GM23338 (cell line): Measurements from ENCODE around the gene HS3ST6. TPM values are rescaled to one million over a fixed set of nuclear protein-coding genes. Genes with fewer than 3 reads are reported as not detected.
"Not testable (repeated sequence)": the region's sequence is repeated elsewhere in the genome, so short reads cannot be mapped to it uniquely, and the experiment has no call there.

Experiments
- ATAC-seq: fragments of 200-7000 bp; cut with Tn5 transposase; 3 replicates; pipeline ENCODE4 v1.9.1; 2020
- DNase-seq: peaks from one replicate; pipeline ENCODE4 v3.0.0-alpha.2; 2015; ENCODE audit warnings: low spot score
- H2AFZ ChIP-seq: fragments of 200-600 bp; sonication (generic); 2 replicates; pipeline ENCODE4 v1.8.0; 2016; ENCODE audit warnings: antibody characterized with exemption, mild to moderate bottlenecking, moderate library complexity
- H3F3A ChIP-seq: fragments of 200-600 bp; sonication (generic); replicated peaks from 2 replicates; pipeline ENCODE4 v1.8.0; 2017; ENCODE audit warnings: antibody characterized with exemption, mixed run types, low read depth
- H3K27ac ChIP-seq: fragments of 200-600 bp; sonication (generic); 2 replicates; pipeline ENCODE4 v1.6.1; 2016; ENCODE audit warnings: low read depth
- H3K27me3 ChIP-seq: fragments of 200-600 bp; sonication (generic); 2 replicates; pipeline ENCODE4 v1.8.0; 2016; ENCODE audit warnings: mild to moderate bottlenecking, mixed run types, moderate library complexity; ENCODE audit not compliant: insufficient read depth
- H3K36me3 ChIP-seq: fragments of 200-600 bp; sonication (generic); 2 replicates; pipeline ENCODE4 v1.8.0; 2016; ENCODE audit warnings: mild to moderate bottlenecking; ENCODE audit not compliant: insufficient read depth
- H3K4me1 ChIP-seq: fragments of 200-600 bp; sonication (generic); 2 replicates; pipeline ENCODE4 v1.8.0; 2016; ENCODE audit warnings: mild to moderate bottlenecking, moderate library complexity; ENCODE audit not compliant: insufficient read depth
- H3K4me2 ChIP-seq: fragments of 200-600 bp; sonication (generic); 2 replicates; pipeline ENCODE4 v1.7.1; 2017; ENCODE audit warnings: mixed run types
- H3K4me3 ChIP-seq: fragments of 200-600 bp; sonication (generic); 2 replicates; pipeline ENCODE4 v1.6.1; 2016; ENCODE audit warnings: mixed run types
- H3K79me2 ChIP-seq: fragments of 200-600 bp; sonication (generic); replicated peaks from 2 replicates; pipeline ENCODE4 v1.8.0; 2017; ENCODE audit warnings: mild to moderate bottlenecking; ENCODE audit not compliant: insufficient read depth
- H3K9me2 ChIP-seq: fragments of 200-600 bp; sonication (generic); 2 replicates; pipeline ENCODE4 v1.8.0; 2017; ENCODE audit not compliant: insufficient read depth
- H4K20me1 ChIP-seq: fragments of 200-600 bp; sonication (generic); replicated peaks from 2 replicates; pipeline ENCODE4 v1.8.0; 2017; ENCODE audit warnings: mild to moderate bottlenecking; ENCODE audit not compliant: insufficient read depth
- H3K27ac Mint-ChIP-seq: 2 replicates; pipeline ENCODE4 v1.8.0; 2020; ENCODE audit warnings: inconsistent platforms, mild to moderate bottlenecking, moderate library complexity, mixed read lengths
- H3K27me3 Mint-ChIP-seq: 3 replicates; pipeline ENCODE4 v1.8.0; 2022; ENCODE audit warnings: low read depth, mild to moderate bottlenecking, moderate library complexity, mixed read lengths, inconsistent platforms; ENCODE audit not compliant: insufficient read depth, poor library complexity
- H3K36me3 Mint-ChIP-seq: 3 replicates; pipeline ENCODE4 v1.8.0; 2021; ENCODE audit warnings: low read depth, mild to moderate bottlenecking, inconsistent platforms, moderate library complexity, mixed read lengths
- H3K4me1 Mint-ChIP-seq: 3 replicates; pipeline ENCODE4 v1.8.0; 2020; ENCODE audit warnings: mild to moderate bottlenecking, inconsistent platforms, mixed read lengths
- H3K4me3 Mint-ChIP-seq: 3 replicates; pipeline ENCODE4 v1.8.0; 2021; ENCODE audit warnings: moderate library complexity, mild to moderate bottlenecking, inconsistent platforms, mixed read lengths
- H3K9me3 Mint-ChIP-seq: 3 replicates; pipeline ENCODE4 v1.8.0; 2020; ENCODE audit warnings: moderate library complexity, mild to moderate bottlenecking, inconsistent platforms, mixed read lengths
- ETS1 ChIP-seq: IDR thresholded peaks from 2 replicates; pipeline ENCODE4 v1.6.1; 2016; ENCODE audit warnings: antibody characterized with exemption
- EZH2phosphoT487 ChIP-seq: fragments of 200-600 bp; sonication (generic); IDR thresholded peaks from one replicate; pipeline ENCODE4 v1.8.1; 2018; ENCODE audit warnings: antibody characterized with exemption; ENCODE audit not compliant: unreplicated experiment
- NANOG ChIP-seq: IDR thresholded peaks from 2 replicates; pipeline ENCODE4 v1.6.1; 2016; ENCODE audit warnings: antibody characterized with exemption, borderline replicate concordance
- POLR2AphosphoS5 ChIP-seq: IDR thresholded peaks from 2 replicates; pipeline ENCODE4 v1.6.1; 2016; ENCODE audit warnings: antibody characterized with exemption, low read depth
- REST ChIP-seq: IDR thresholded peaks from one replicate; pipeline ENCODE4 v1.6.1; 2018; ENCODE audit warnings: antibody characterized with exemption; ENCODE audit not compliant: unreplicated experiment
- polyA plus RNA-seq: library from polyadenylated mRNA; unstranded; fragments of >200 nt; fragmentation: Nextera tagmentation; extraction: Ambion mirVana; gene quantifications from 2 replicates; pipeline ENCODE4 v1.2.1, GENCODE V29; 2016
- total RNA-seq: library from RNA; depleted of rRNA; stranded (reverse); fragments of >200 nt; shearing (Covaris generic); gene quantifications from 2 replicates; pipeline ENCODE4 v1.2.3, GENCODE V29; 2014

The HS3ST6 gene
- total and polyA plus RNA-seq, 2 experiments from 2014 or later: 0.21 TPM; not detected in 1

- no peak overlapping the region for H3K4me2 ChIP-seq
- H3K4me3 ChIP-seq: no peak overlapping the region
- no peaks in the 10 kb centered on the region for H3K79me2 ChIP-seq
- H3K27ac ChIP-seq: no peak overlapping the region
- no peaks in the 10 kb centered on the region for H4K20me1 ChIP-seq
- Mint-ChIP-seq H3K4me3 (no peak overlapping the region), H3K27me3 (peaks cover 7% of the 10 kb centered on the region), H3K4me1 (no peaks in the 10 kb centered on the region), H3K27ac (no peak overlapping the region), H3K36me3 (no peaks in the 10 kb centered on the region), H3K9me3 (no peaks in the 10 kb centered on the region)
- H3K9me2 ChIP-seq: no peaks in the 10 kb centered on the region
- no peaks in the 10 kb centered on the region for H3K4me1 ChIP-seq
- ATAC-seq: no peak
- no peak for TF ChIP-seq ETS1
- no peak for TF ChIP-seq POLR2AphosphoS5
- TF ChIP-seq EZH2phosphoT487: no peak
- TF ChIP-seq REST: no peak
- TF ChIP-seq NANOG: no peak
- DNase-seq: no peak
- H2AFZ ChIP-seq: no peak overlapping the region
- H3K27me3 ChIP-seq: no peaks in the 10 kb centered on the region
- no peaks in the 10 kb centered on the region for H3F3A ChIP-seq
- no peaks in the 10 kb centered on the region for H3K36me3 ChIP-seq
Measured at GRCh38 chr16:1899641-1900451, 18.4 kb downstream of the HS3ST6 start.

- H3K4me1 Mint-ChIP-seq, H3K27me3 ChIP-seq, H3K4me3 ChIP-seq, H3K79me2 ChIP-seq, H3K36me3 ChIP-seq, H3K4me2 ChIP-seq, DNase-seq, H3K36me3 Mint-ChIP-seq, H3K9me2 ChIP-seq, H3K9me3 Mint-ChIP-seq, H3K27me3 Mint-ChIP-seq, H3K27ac Mint-ChIP-seq, H3K4me1 ChIP-seq, H3F3A ChIP-seq, H3K27ac ChIP-seq, ATAC-seq, H3K4me3 Mint-ChIP-seq, H4K20me1 ChIP-seq, H2AFZ ChIP-seq: not testable (repeated sequence)
Measured at GRCh38 chr16:1897692-1898091, 20.5 kb downstream of the HS3ST6 start.
